Peyer's patch (tissue), 4 donors: ENCODE results near the gene PLEKHA6.

Experiments used
- POLR2A ChIP-seq, 2 donors: fragments of 450-650 bp; IDR thresholded peaks; one replicate each; pipeline ENCODE4 v1.5.1; 2017; ENCODE audit warnings: antibody characterized with exemption in 2 of 2, mild to moderate bottlenecking in 2 of 2, moderate library complexity in 2 of 2
- TF ChIP-seq, protein P1 (sequence below), 6 experiments: fragments of 450-650 bp in 4 of 6; fragments of 200-600 bp in 2 of 6; sonication (generic) in 1 of 6; IDR thresholded peaks; one replicate each; pipeline ENCODE4 v1.5.1; 2017 to 2019; ENCODE audit warnings: antibody characterized with exemption in 6 of 6, mild to moderate bottlenecking in 3 of 6, moderate library complexity in 1 of 6

- TF ChIP-seq POLR2A (IDR thresholded peaks at IDR 0.05) = no peak
- TF ChIP-seq, protein P1, sequence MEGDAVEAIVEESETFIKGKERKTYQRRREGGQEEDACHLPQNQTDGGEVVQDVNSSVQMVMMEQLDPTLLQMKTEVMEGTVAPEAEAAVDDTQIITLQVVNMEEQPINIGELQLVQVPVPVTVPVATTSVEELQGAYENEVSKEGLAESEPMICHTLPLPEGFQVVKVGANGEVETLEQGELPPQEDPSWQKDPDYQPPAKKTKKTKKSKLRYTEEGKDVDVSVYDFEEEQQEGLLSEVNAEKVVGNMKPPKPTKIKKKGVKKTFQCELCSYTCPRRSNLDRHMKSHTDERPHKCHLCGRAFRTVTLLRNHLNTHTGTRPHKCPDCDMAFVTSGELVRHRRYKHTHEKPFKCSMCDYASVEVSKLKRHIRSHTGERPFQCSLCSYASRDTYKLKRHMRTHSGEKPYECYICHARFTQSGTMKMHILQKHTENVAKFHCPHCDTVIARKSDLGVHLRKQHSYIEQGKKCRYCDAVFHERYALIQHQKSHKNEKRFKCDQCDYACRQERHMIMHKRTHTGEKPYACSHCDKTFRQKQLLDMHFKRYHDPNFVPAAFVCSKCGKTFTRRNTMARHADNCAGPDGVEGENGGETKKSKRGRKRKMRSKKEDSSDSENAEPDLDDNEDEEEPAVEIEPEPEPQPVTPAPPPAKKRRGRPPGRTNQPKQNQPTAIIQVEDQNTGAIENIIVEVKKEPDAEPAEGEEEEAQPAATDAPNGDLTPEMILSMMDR (IDR thresholded peaks at IDR 0.05) = no peak
Measured at GRCh38 chr1:204348242-204348641, 11.5 kb downstream of the PLEKHA6 start.
